Measurements from ENCODE around the gene RUNX1. TPM values are rescaled to one million over a fixed set of nuclear protein-coding genes. Genes with fewer than 3 reads are reported as not detected.

Gene RUNX1
- total RNA-seq, 2 experiments from 2014 or later = 36.5 to 37.2 TPM

DNA sequence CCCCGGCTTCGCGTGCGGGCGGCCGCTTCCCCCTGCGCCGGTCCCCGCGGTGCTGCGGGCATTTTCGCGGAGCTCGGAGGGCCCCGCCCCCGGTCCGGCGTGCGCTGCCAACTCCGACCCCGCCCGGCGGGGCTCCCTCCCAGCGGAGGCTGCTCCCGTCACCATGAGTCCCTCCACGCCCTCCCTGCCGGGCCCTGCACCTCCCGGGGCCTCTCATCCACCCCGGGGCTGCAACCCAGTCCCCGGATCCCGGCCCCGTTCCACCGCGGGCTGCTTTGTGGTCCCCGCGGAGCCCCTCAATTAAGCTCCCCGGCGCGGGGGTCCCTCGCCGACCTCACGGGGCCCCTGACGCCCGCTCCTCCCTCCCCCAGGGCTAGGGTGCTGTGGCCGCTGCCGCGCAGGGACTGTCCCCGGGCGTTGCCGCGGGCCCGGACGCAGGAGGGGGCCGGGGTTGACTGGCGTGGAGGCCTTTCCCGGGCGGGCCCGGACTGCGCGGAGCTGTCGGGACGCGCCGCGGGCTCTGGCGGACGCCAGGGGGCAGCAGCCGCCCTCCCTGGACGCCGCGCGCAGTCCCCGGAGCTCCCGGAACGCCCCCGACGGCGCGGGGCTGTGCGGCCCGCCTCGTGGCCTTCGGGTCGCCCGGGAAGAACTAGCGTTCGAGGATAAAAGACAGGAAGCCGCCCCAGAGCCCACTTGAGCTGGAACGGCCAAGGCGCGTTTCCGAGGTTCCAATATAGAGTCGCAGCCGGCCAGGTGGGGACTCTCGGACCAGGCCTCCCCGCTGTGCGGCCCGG is 159.2 kb downstream of the RUNX1 start:
- ChIA-PET CTCF (interaction anchor here (0.6 to 3.2 kb wide), 31 partner anchors 10 to 468 kb away, joined by 3 to 28 read pairs (median 4); no protein-coding TSS in a partner anchor), POLR2A (interaction anchor here (0.8 to 3.9 kb wide), 17 partner anchors 42 to 258 kb away, joined by 3 to 53 read pairs (median 11); no protein-coding TSS in a partner anchor)

DNA sequence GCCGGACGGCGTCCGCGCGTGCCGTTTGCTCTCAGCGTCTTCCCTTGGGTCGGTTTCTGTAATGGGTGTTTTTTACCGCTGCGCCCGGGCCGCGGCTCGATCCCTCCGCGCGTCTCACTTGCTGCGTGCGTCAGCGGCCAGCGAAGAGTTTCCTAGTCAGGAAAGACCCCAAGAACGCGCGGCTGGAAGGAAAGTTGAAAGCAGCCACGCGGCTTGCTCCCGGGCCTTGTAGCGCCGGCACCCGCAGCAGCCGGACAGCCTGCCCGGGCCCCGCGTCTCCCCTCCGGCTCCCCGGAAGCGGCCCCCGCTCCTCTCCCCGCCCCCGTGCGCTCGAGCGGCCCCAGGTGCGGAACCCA is 159.8 kb downstream of the RUNX1 start:
- POLR2A ChIA-PET = interaction anchor here (0.8 to 3.9 kb wide), 16 partner anchors 43 to 208 kb away, joined by 3 to 53 read pairs (median 12); no protein-coding TSS in a partner anchor
- CTCF ChIA-PET = interaction anchor here (0.6 to 3.2 kb wide), 27 partner anchors 11 to 469 kb away, joined by 3 to 28 read pairs (median 4); no protein-coding TSS in a partner anchor

DNA sequence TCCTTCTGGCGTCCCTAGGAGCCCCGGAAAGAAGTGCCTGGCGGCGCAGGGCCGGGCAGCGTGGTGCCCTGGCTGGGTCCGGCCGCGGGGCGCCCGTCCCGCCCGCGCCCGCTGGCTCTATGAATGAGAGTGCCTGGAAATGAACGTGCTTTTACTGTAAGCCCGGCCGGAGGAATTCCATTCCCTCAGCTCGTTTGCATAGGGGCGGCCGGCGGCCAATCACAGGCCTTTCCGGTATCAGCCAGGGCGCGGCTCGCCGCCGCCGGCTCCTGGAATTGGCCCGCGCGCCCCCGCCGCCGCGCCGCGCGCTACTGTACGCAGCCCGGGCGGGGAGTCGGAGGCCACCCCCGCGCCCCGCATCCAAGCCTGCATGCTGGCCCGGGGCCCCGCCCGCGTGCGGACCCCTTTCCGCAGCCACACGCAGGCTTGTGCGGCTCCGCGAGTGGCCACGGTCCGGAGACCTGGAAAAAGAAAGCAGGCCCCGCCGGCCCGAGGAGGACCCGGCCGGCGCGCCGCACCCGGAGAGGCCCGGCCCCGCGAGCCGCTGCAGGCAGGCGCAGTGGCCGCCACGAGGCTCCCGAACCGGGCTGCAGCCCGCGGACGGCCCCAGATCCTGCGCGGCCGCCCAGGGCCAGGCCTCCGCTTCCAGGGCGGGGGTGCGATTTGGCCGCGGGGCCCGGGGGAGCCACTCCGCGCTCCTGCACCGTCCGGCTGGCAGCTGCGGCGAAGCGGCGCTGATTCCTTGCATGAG is 160.4 kb downstream of the RUNX1 start:
- ChIA-PET POLR2A (interaction anchor here (0.6 to 3.9 kb wide), 23 partner anchors 9 to 208 kb away, joined by 3 to 53 read pairs (median 6); no protein-coding TSS in a partner anchor), CTCF (interaction anchor here (0.6 to 3.2 kb wide), 17 partner anchors 11 to 512 kb away, joined by 3 to 28 read pairs (median 8); no protein-coding TSS in a partner anchor)

DNA sequence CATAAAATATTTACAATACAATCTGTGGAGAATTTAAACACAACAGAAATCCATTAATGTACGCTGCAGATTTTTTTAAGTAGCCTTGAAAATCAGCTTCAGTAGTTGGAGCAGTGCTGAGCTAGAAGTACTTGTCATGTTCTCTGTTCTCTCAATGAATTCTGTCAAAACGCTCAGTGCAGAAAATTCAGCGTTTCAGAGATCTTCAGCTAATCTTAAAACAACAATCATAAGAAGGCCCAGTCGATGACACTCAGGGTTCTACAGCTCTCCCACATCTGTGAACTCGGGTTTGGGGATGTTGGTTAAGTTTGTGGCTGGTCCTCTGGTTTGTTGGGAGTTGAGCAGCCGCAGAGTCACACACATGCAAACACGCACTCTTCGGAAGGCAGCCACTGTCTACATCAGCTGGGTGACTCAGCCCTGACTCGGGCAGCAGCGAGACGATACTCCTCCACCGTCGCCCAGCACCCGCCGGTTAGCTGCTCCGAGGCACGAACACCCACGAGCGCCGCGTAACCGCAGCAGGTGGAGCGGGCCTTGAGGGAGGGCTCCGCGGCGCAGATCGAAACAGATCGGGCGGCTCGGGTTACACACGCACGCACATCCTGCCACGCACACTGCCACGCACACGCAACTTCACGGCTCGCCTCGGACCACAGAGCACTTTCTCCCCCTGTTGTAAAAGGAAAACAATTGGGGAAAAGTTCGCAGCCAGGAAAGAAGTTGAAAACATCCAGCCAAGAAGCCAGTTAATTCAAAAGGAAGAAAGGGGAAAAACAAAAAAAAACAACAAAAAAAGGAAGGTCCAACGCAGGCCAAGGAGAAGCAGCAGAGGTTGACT is 161.2 kb downstream of the RUNX1 start:
- ChIA-PET CTCF (interaction anchor here (0.7 to 3.2 kb wide), 7 partner anchors 47 to 512 kb away, joined by 3 to 28 read pairs (median 13); no protein-coding TSS in a partner anchor), POLR2A (interaction anchor here (0.6 to 3.9 kb wide), 19 partner anchors 10 to 162 kb away, joined by 3 to 53 read pairs (median 6); no protein-coding TSS in a partner anchor)

DNA sequence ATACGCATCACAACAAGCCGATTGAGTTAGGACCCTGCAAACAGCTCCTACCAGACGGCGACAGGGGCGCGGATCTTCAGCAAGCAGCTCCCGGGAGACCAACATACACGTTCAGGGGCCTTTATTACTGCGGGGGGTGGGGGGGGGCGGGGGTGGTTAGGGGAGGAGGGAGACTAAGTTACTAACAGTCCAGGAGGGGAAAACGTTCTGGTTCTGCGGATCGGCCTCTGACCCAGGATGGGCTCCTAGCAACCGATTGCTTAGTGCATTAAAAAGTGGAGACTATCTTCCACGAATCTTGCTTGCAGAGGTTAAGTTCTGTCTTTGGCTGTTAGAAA is 162.0 kb downstream of the RUNX1 start:
- ChIA-PET CTCF (interaction anchor here (0.7 to 3.2 kb wide), 4 partner anchors 80 to 163 kb away, joined by 3 to 28 read pairs (median 6); no protein-coding TSS in a partner anchor), POLR2A (interaction anchor here (0.8 to 3.9 kb wide), 9 partner anchors 49 to 540 kb away, joined by 3 to 53 read pairs (median 13); no protein-coding TSS in a partner anchor)

DNA sequence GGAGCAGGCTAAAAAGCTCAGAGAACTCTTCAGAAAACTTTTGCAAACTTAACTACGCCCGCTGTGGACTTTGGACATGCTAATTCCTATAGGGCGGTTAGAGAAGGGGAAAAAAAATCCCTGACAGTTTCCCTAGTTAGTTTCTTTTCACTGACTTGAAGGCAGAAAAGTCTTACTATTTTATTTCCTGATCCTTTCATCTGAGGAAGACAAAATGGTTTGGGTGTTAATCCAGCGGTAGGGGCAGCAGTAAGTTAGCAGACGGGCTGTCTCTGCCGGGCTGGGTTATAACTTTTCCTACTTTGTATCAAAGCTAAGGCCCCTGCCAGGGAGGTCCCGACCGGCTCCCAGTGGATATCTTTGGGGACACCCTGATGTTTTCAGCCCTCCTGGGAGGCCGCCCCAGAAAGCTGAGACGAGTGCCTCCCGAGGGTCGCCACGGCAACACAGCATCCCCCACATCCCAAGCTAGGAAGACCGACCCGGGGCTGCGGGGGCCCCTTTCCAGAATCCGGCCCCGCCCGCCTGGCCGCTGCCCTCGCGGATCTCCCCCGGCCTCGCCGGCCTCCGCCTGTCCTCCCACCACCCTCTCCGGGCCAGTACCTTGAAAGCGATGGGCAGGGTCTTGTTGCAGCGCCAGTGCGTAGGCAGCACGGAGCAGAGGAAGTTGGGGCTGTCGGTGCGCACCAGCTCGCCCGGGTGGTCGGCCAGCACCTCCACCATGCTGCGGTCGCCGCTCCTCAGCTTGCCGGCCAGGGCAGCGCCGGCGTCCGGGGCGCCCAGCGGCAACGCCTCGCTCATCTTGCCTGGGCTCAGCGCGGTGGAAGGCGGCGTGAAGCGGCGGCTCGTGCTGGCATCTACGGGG is 162.6 kb downstream of the RUNX1 start:
- ChIA-PET POLR2A (interaction anchor here (0.8 to 3.6 kb wide), 6 partner anchors 50 to 541 kb away, joined by 3 to 14 read pairs (median 4); no protein-coding TSS in a partner anchor), CTCF (interaction anchor here (0.8 to 1.9 kb wide), 4 partner anchors 79 to 509 kb away, joined by 3 to 6 read pairs (median 4); no protein-coding TSS in a partner anchor)

DNA sequence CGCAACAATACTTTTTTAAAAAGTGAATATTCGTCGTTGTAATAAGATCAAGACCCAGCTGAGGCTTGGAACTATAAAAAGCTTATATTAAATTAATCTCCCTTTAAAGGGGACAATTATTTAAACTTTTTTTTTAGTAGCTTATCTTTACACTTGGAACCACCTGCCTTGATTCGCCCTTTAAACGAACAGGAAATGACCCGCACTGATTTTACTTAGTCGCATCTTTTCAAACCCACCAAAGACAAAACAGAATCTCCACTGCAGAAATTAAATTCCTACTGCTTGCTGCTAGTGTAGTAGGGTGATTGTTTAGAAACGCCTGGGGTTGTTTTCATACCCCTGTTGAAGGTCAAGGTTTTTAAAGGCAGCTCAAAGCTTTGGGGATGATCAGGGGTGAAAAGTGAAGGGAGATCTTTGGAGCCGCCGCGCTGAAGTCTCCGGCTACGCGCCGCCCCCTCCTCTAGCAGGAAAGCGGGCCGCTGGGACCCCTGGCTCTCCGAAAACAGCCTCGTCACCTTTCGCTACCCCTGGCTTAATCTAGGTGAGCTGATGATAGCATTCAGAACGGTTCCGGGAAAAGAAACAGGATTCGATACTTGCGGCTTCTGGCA is 163.4 kb downstream of the RUNX1 start:
- ChIA-PET CTCF (interaction anchor here (0.8 to 1.9 kb wide), 4 partner anchors 78 to 510 kb away, joined by 3 to 6 read pairs (median 4); no protein-coding TSS in a partner anchor), POLR2A (interaction anchor here (0.8 to 1.1 kb wide), 2 partner anchors 253 to 541 kb away, joined by 3 read pairs; no protein-coding TSS in a partner anchor)

DNA sequence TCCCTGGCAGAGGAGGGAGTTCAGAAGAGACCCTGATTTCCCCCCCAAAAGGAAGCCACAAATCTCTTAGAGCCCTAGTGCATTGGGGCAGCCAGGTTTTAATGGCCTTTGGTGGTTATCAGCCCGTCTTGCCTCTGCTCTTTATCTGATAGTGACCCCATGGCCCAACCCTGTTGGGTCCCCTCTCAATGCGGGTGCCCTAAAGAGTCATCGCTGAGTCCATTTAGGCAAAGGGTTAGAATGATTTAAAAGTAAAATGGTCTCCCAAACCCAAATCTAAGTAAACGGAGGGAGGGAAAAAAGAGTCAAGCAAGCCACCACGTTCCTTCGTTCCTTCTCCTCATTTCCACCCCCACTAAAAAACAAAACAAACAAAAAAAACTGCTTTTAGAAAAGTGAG is 164.0 kb downstream of the RUNX1 start:
- POLR2A ChIA-PET = no interaction called here
- CTCF ChIA-PET = interaction anchor here (1.4 kb wide), 1 partner anchor 511 kb away, joined by 3 read pairs; no protein-coding TSS in a partner anchor

DNA sequence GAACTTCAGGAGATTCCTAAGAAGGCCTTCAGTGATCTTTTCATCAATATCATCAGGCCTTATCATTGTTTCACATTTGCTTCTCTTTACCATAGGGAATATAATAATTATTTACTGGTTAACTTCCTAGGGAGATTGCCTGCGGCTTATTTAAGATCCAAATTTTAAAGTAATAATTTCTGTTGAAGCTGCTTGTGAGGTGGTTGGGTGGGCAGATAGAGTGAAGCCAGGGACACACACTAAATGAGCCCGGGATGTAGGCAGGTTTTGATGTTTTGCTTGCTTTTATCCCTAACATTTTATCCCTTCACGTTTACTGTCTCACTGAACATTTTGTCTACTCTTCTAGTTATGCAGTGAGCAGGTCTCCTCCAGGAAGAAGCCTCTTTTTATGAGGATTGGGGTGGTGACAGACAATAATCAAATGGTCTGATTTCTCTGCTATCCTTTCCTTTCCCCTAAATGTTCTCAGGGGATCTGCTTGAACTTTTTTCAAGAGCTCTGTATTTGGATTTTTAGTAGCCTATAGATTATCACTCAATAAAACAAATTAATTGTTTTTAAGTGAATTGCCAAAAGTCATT is 164.7 kb downstream of the RUNX1 start:
- CTCF ChIA-PET = no interaction called here
- POLR2A ChIA-PET = no interaction called here

DNA sequence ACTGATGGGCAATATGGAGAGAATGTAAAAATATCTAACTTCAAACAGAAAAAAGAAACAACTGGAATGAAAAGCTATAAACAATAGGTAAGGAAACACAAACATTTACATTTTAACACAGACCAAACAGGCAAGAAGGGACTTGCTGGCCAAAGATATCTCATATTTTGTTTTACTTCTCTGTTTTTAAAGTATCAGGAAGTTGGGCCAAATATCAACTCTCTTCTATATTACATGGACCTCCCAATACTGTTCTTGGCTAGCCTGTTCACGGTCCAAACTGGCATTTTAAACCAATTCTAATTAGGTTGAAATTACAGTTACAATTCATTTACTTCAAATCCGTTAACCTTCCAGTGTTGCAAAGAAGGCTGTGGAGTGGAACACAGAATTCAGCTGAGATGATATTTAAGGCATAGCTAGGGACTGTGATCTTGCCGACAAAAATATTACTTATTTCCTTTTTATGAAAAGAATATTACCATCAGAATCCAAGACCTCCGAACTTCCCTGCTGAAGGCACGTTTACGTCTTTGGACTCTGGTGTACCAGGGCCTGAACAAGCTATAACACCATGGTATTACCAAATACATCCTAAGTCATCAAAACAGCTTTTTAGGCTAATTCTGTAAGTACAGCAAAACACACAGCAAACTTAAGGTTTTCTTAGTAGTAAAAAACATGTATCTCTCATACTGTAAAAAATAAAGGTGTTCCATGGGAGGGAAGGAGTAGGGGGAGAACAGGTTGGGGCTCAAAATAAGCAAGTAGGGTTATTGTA is 165.4 kb downstream of the RUNX1 start:
- CTCF ChIA-PET = no interaction called here

DNA sequence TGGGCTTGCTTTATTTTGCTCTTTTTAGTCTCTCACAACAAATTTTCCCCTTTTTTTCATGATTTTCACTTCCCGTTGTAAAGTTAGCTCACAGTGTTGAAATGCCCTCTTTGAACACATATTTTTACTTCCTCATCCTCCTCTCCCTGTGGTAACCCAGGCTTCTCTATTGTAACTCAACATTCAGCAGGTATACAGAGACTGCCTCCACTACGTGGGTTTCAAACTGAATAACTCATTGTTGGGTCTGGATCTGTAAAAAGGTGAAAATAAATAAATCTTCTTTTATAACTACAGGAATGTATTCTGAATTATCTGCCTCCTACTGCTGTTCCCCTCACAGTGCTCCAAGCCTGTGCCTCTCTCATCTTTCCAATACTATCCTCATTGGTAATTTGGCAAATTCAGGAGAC is 166.4 kb downstream of the RUNX1 start:
- POLR2A ChIA-PET = no interaction called here
- CTCF ChIA-PET = interaction anchor here (0.7 kb wide), 1 partner anchor 105 kb away, joined by 3 read pairs; no protein-coding TSS in a partner anchor

More for the DNA sequence above, 165.4 kb downstream of the RUNX1 start:
- POLR2A ChIA-PET = interaction anchor here (0.8 kb wide), 1 partner anchor 141 kb away, joined by 3 read pairs; no protein-coding TSS in a partner anchor

DNA sequence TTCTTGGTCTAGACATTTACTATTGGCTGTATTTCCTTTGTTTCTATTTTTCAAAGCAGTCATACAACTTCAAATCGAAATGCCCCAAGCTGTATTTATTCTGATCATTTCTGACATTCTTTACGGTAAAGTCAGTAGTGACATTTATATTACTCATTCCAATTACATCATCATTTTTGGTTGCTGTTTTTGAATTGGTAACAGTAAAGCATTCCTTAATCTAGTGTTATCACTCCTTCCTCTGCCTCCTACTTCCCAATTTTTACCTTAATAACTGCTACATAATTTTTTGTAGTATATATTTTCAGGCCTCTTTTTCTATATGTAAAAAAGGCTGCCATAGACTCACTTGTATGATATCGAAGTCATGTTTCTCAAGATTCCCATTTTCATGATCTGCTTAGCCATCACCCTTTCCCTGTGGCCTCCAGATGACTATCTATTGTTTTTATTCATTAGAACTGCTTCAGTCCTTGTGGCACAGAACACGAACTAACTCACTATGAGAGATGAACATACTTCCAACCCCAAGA is 167.2 kb downstream of the RUNX1 start:
- ChIA-PET CTCF (interaction anchor here (0.7 kb wide), 1 partner anchor 104 kb away, joined by 3 read pairs; no protein-coding TSS in a partner anchor), POLR2A (no interaction called here)

DNA sequence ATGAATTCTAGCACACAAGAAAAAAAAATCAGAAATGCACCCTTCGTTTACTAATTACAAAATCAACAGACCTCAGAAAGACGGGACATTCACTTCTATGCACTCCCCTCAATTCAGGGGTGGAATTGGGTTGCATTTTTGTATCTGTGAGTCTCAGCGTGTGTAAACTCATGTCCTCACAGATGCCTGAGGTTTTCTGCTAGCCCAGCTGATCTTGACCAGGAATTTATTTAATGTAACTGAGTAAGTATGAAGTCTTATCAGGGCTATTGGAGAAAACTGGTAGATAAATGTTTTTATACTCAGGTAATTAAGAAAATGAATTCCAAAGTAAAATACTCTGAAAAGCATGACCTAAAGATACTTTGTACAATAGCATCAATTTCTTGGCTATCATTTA is 167.7 kb downstream of the RUNX1 start:
- ChIA-PET CTCF (no interaction called here), POLR2A (no interaction called here)

DNA sequence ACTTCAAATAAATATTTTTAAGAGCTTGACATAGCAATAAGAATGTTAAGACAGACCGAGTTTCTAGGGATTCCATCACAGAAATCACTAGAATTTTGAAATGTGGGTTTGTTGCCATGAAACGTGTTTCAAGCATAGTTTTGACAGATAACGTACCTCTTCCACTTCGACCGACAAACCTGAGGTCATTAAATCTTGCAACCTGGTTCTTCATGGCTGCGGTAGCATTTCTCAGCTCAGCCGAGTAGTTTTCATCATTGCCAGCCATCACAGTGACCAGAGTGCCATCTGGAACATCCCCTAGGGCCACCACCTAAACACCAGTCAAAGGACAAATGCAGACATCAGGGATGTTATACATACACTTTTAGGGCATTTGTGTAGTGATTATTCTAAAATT is 168.7 kb downstream of the RUNX1 start:
- ChIA-PET CTCF (no interaction called here), POLR2A (no interaction called here)

DNA sequence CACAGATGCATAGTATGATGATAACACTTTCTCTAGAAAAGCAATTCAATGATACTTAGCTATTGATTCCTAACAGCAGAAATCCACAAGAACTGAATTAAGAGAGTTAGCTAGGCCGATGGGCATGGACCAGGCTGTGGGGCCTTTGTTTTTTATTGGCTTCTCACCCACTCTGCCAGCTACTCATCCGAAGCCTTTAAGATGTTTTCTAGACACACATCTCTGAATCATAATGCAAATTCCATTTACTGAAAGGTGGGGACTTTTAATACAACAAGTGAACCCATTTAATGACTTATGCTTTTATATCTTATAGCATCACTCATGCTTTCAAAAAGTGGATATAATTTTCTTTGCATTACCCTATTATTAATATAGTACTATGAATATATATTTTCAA is 170.2 kb downstream of the RUNX1 start:
- CTCF ChIA-PET = no interaction called here
- POLR2A ChIA-PET = no interaction called here

DNA sequence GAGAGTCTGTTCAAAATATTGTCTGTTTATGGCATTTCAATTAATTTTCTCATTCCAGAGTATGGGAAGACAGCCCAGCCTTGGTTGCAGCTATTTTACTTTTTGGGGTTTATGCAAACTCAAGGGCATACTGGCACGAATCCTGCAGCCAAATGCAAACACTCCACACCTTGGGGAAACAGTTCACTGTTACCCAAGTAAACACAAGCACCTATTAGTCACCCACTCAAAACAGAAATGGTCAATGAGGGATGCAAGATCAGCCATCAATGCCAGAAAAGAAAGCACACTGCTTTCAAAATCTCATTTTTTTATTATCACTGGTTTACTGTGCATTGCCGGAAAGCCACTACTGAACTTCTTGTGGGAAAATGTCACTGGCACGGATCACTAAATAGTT is 170.6 kb downstream of the RUNX1 start:
- POLR2A ChIA-PET = no interaction called here
- CTCF ChIA-PET = no interaction called here
